ENCODE data around the gene SIGLEC11.
"Not testable (repeated sequence)": the region's sequence is repeated elsewhere in the genome, so short reads cannot be mapped to it uniquely, and the experiment has no call there.

SIGLEC11 gene

DNA sequence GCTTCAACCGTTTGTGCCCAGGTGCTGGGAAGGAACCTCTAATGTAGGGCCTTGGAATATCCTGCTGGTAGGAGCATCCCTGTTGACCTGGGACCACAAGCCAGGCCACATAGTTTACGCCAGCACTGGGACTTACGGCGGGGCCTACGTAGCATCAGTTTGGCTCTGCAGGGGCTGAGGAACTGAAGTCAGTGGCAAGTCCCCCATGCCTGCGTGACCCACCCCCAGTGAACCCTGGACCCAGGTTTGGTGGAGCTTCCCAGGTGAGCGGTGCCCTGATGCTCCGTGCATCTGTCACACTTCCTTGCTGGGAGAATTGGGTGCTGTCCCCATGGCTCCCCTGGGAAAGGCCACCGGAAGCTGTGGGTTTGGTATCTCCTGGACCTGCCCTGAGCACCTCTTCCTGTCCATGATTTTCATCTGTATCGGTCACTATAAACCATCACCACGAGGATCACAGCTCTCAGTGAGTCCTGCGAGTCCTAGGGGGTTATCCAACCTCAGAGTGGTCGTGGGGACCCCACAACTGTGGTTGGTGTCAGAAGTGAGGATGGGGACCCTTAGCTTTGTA is 9.9 kb downstream of the SIGLEC11 start:
- no peak for DNase-seq

DNA sequence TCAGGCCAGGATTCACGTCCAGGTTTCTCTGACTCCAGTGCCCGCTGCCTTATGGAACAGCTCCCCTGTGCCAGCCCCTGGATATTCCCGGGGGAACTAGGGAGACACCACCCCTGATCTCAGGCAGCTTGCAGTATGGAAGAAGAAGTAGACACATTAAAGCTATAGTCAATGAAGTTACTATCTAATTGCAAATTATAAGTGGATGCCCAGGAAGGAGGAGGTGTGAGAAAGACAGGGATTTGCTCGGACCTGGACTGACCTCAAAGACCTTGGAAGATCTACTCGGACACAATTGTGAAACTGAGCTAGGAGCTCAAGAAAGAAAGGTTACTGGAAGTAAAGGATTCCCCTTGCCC is 10.4 kb downstream of the SIGLEC11 start:
- DNase-seq = no peak

DNA sequence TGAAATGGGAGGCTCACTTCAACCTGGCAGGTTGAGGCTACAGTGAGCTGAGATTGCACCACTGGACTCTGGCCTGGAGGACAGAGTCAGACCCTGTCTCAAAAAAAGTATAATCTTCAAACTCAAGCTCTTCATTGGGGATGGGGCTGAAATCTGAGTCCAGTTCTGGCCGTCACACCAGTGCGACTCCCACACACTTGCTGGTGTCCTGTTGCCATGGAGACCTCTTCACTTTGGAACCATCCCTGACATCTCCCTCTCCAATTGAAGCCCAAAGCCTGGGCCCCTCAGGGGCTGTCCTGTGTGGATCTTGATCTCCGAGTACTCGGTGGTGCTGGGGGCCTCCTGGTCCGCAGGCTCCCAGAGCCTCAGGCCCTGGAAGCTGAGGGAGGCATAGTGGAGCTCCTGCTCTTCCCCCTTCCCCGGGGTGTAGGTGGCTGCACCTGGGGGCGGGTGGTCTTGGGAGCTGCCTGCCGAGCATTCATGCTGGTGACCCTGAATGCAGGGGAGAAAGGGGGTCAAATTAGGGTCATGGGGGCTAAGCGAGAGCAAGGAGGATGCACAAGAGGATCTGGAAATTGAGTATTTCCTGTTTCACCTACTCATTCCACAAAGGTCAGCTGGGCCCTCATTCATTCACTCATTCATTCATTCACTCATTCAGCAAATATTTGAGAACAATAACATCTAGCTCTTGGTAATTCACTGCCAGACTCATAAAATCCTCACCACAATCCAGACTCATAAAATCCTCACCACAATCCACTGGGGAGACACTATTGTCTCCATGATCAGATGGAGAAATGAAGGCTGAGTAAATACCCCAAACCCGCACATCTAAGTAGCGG is 11.0 kb downstream of the SIGLEC11 start:
- DNase-seq = no peak

DNA sequence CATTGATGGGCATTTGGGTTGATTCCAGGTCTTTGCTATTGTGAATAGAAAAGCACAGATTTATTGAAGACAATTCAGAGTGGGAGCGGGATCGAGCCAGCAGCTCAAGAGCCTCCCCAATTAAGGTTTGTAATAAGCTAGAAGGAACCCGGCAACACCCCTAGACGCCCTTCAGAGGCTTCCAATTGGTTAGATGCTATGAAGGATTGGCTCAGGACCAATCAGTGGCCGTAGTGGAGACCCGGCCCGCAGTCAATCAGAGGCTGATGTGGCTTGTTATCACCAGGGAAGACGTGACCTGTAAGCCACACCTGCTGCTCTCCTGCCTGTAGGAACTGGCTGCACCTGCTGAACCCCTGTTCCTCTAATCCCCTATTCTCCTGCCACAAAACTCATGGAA is 14.6 kb downstream of the SIGLEC11 start:
- no peak for DNase-seq

DNA sequence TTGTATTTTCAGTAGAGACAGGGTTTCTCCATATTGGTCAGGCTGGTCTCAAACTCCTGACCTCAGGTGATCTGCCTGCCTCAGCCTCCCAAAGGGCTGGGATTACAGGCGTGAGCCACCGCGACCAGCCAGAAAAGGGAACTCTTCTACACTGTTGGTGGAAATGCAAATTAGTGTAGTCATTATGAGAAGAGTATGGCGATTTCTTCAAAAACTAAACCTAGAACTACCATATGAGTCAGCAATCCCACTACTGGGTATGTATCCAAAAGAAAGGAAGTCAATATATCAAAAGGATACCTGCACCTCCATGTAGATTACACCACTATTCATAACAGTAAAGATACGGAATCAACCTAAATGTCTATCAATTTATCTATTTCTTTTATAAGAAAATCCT is 16.4 kb downstream of the SIGLEC11 start:
- not testable (repeated sequence) for DNase-seq

DNA sequence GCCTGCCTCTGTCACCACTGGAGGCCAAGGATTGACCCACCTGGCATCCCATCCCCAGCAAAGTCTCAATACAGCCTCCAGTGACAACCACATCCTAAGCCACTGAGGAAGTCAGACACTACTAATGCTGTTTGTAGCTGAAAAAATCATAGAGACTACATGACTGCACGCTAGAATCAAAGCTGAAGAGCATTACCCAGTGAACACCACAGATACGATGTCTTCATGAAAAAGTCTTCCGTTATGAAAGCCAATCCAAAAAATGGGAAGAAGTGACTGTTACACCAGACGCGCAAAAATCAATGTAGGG is 20.5 kb downstream of the SIGLEC11 start:
- no peak for DNase-seq

DNA sequence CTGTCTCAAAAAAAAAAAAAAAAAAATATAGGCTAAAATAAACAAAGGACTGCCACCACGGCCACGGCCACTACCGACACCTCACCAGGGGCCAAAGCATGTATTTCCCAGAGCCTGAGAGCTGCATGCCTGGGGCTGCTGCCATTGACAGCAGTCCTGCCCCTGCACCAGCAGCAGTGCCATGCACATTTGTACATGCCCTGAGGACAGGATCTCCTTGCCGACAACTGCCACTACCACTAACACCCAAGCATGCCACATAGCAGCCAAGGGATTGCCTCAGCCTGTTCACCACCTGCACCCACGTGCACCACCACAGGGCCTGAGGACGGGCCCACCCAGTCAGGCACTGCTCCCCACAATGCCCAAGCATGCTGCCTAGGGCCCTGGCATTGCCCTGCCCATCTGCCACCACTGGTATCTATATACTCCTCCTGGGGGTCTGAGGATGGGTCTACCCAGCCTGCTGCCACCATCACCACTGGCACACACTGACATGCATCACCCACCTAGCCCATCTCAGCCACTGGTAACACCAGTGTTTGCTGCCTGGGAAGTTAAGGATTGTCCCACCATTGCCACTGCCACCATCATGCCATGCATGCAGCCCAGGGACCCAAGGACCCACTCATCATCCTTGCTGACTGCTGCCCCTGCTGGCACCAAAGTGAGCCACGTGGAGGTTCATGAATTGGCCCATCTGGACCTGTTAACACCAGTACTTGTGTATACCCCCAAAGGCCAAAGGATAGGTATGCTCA is 21.1 kb downstream of the SIGLEC11 start:
- DNase-seq = no peak

DNA sequence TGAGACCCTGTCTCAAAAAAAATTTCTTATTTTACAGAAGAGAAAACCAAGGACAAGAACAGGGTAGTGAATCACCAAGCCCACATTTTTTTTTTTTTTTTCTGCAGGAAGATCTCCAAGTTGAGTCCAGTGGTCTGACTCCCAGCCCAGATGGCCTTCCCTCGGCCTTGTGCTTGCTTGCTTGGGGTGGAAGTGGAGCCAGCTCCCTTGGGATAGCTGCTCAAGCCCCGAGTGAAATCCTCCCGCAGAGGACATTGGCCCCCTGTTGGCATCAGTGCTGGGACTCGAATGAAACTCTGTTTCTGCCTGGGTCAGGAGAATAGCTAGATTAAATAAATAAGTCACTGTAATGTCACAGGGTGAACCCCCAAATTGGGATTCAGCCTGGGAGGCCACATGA is 22.3 kb downstream of the SIGLEC11 start:
- DNase-seq = no peak

DNA sequence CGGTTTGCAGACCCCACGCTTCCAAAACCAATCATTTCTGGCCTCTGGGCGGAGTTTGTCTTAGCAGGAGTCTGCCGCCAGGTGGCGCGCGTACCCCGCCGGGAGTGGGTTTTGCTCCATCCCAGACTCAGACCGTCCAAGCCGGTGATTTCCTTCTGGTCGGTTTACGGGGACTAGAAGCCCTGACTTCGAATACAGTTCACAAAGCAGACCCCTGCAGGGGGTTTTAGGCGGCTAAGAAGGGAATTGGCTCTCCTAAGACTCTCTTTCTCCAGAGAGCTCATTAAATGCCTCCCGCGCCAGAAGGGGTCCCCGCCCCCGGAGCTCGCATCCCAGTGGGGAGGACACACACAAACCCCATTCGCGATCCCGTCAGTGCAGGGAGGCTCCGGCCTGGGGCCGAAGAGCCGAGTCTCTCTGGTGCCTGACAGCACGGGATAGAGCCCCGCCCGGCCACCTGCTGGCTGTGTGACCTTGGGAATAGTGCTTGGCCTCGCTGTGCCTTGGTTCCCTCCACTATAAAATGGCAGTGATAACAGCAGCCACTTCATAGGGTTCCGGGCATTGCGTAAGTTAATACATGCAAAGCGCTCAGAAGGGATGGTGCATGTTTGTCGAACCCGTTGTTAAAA is 23.1 kb downstream of the SIGLEC11 start:
- DNase-seq = peak; percentile 88

DNA sequence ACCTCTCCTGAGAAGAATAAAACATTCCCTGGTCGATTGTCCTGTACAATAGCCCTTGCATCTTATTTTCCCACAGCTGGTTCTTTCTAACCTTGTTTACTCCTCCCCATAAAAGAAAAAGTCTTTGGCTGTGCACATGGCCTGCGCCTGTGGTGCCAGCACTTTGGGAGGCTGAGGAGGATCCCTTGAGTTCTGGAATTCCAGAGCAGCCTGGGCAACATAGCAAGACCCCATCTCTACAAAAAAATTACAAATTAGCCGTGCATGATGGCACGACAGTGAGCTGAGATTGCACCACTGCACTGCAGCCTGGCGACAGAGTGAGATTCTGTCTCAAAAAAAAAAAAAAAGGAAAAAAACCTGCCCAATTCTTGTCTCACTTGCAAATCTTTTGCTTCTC is 24.4 kb downstream of the SIGLEC11 start:
- no peak for DNase-seq

DNA sequence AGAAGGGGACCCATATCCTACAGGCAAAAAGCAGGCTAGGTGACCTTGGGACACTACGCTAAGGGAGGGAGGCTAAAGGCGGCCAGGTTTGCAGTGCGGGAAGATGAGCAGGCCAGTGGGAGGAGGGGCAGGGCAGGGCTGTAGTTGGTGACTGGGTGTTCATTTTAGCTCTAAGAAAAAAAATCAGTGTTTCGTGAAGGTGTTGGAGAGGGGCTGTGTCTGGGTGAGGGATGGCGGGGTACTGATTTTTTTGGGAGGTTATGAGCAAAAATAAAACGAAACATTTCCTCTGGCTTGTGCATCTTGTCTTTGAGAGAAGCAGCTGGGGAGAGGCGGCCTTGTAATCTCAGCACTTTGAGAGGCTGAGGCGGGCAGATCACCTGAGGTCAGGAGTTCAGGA is 27.3 kb downstream of the SIGLEC11 start:
- no peak for DNase-seq

DNA sequence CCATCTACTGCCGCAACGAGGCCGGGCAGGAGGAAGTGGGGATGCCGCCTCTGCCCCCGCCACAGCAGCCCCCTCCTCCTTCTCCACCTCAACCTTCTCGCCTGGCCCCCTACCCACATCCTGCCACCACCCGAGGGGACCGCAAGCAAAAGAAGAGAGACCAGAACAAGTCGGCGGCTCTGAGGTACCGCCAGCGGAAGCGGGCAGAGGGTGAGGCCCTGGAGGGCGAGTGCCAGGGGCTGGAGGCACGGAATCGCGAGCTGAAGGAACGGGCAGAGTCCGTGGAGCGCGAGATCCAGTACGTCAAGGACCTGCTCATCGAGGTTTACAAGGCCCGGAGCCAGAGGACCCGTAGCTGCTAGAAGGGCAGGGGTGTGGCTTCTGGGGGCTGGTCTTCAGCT is 28.2 kb downstream of the SIGLEC11 start:
- no peak for DNase-seq

DNA sequence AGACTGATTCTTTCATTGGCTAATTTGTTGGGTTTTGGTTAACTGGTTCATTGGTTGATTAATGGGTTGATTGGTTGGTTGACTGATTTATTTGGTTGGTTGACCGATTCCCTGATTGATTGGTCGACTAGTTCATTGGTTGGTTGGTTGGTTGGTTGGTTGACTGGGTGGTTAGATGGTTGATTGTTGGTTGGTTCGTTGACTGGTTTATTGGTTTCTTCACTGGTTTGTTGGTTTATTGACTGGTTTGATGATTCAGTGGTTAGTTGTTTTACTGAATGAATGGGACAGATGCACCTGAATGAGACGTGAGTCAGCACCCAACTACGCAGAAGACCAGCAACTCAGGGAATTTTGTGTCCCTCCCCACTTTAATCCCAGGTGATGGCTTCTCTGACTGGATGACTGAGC is 28.9 kb downstream of the SIGLEC11 start:
- no peak for DNase-seq

DNA sequence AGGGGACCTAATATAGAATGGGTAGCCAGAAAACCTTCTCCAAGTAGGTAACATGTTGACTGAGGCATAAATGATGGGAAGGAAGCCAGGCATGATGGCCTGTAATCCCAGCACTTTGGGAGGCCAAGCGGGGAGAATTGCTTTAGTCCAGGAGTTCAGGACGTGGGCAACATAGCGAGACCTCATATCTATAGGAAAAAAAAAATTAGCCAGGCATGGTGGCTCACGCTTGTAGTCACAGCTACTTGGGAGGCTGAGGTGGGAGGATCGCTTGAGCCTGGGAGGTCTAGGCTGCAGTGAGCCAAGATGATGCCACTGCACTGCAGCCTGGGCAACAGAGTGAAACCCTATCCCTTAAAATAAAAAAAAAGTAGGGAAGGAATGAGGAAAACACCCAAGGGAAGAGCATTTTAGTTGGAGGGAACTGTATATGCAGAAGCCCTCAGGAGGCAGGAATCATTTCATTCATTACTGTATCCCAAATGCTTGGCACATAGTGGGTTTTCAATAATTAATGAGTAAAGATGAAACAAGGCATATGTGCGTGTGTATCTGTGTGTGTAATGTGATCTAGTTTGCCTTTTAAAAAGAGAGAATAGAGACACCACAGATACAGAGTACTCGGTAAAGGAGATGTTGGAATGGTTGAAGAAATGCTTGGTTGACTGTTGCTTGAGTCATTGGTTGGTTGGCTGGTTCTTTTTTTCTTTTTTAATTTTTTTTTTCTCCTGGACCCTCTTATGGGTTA is 29.5 kb downstream of the SIGLEC11 start:
- no peak for DNase-seq

DNA sequence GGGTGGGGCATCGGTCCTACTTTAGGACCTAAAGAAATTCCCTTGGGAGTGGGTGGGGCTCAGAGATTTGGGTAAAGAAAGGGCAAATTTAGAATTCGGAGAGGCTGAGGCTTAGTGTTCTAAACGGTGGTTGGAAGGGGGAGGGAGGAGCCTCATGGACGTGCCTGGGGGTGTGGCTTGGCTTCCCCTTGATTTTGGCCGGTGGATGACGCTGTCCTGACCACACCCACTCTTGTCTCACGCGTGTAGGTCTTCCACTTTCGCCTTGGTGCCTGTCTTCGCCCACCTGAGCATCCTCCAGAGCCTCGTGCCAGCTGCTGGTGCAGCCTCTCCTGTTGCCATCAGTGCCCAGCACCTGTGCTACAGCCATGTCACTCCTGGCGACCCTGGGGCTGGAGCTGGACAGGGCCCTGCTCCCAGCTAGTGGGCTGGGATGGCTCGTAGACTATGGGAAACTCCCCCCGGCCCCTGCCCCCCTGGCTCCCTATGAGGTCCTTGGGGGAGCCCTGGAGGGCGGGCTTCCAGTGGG is 30.4 kb downstream of the SIGLEC11 start:
- DNase-seq = no peak

DNA sequence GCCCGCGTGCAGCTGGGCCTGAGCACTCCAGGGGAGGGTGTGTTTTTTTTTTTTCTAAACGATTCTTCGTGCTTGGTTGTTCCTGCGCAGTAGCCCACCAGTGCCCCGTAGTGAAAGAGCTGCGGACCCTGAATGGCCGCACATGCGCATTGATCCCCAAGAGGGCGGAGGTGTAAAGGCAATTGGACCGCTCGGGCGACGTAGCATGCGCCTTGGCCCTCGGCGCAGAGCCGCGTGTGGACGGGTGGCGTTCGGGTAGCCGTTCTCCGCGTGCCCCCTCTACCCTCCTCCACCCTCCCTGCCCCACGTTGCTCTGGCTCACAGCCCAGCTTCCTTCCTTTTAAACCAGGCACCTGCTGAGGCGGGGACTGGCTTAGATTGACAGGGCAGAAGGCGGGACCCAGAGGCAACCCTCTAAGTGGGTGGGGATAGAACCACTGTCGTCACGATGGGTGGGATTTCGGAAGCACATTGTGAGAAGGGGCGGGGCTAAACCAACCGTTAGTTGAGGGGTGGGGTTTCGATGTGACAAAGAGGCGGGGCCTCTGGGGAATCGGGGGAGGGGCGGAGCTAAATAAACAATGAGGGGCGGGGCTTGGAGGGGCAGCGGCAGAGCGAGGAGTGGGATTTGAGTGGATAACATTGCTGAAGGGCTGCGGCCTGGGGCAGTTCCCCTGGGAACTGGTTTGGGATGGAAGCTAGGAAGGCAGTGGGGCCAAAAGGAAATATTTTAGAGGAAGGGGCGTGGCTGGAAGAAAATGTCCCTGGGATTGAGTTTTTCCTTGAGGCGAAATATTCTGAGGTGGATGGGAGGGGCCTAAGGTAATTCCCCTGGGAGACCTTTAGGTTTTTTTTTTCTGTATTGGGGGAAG is 31.1 kb downstream of the SIGLEC11 start:
- DNase-seq = peak; percentile 99

DNA sequence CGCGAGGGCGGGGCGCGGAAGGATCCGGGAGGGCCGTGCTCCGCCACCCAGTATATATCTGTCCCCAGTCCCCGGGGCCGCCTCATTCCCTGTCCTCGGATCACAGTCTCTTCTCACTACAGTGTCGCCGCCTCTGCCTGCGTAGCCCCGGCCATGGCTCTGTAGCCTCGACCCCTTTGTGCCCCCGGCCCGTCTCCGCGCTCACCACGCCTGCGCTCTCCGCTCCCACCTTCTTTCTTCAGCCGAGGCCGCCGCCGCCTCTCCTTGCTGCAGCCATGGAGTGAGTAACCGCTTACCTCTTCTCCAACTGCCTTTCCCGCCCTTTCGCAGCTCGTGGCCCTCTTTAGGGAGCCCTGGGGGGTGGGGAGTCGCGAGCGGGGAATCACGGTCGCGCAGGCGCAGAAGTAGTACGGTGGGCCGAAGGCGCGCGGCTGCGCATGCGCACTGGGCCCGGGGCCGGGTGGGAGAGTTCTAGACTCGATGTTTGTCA is 31.8 kb downstream of the SIGLEC11 start, which contains the start of the genes ATF5 and NUP62:
Gene ATF5, plus strand, starts transcription at position 85 of the 490 bp plus-strand sequence. CDS start 1,646 bp downstream, outside the sequence.
Gene NUP62, minus strand, starts transcription at position 384 of the 490 bp plus-strand sequence. CDS start 19,697 bp downstream, outside the sequence.
- DNase-seq = peak; percentile 97

DNA sequence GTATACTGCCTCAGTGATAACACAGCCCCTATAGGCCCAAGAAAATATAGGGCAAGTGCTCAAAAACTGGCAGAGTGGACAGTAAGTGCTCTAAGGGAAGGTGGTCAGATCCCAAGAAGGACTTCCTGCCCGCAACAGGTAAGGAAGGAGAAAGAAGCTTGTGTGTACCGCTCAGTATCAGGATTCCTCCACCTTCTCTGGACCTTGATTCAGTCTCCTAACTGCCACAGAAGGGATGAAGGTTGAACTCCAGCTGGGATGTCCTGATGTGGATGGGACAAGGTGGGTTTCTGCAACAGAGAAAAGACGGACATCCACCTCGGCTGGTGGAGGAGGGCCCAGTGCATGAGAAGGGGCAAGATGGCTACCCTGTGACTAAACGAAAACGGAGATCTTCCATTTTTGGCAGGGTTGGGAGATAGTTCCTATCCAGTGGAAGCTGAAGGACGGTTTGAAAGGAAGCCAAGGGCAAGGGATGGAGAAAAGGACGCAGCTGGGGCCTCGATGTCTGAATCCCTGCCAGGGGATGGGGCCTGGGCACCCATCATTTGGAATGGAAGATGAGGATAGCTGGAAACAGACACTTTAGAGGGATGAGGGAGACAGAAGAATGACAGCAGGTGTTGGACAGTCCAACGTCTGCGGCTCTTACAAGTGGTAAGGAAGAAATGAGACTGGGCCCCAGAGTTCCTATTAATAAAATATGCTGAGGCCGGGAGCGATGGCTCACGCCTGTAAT is 33.3 kb downstream of the SIGLEC11 start:
- DNase-seq = no peak

DNA sequence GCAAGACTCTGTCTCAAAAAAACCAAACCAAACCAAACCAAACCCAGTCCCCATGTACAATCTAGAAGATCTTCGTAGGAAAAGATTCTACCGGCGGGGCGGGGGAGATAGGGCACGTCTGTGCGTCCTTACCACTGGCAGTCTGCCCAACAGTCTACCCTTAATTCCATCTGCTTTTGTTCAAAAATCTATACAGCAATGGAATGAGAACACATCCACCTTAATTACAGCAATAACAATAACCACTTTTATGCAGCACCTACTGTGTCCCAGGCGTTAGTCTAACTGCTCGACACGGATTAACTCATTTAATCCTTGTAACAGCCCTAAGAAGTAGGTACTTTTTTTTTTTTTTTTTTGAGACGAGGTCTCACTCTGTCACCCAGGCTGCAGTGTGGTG is 34.5 kb downstream of the SIGLEC11 start:
- no peak for DNase-seq

DNA sequence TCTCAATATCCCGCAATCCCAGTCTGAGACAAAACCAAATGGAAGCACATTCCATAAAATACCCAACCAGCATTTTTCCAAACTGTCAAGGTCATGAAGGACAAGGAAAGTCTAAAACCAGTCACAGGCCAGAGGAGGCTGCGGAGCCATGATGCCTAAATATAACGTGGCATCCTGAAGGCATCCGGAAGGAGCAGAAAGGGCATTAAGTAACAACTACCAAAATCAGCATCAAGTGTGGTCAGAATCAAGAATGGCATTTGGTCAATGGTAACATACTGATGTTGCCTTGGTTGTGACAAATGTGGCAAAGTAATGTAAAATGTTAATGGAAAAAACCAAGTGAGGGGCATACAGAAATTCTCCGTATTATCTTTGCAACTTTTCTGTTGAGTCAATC is 35.5 kb downstream of the SIGLEC11 start:
- no peak for DNase-seq

DNA sequence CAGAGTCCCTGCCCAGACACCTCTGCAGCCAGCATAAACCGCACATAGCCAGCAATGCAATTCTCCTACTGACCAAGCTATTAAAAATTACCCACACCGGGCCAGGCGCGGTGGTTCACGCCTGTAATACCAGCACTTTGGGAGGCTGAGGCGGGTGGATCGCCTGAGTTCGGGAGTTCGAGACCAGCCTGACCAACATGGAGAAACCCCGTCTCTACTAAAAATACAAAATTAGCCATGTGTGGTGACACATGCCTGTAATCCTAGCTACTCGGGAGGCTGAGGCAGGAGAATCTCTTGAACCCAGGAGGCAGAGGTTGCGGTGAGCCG is 36.1 kb downstream of the SIGLEC11 start:
- not testable (repeated sequence) for DNase-seq

All from OCI-M1 (cell line).